ENCODE measurements around the gene MED13L.
"Not testable (repeated sequence)": the region's sequence is repeated elsewhere in the genome, so short reads cannot be mapped to it uniquely, and the experiment has no call there.

MED13L gene

DNA sequence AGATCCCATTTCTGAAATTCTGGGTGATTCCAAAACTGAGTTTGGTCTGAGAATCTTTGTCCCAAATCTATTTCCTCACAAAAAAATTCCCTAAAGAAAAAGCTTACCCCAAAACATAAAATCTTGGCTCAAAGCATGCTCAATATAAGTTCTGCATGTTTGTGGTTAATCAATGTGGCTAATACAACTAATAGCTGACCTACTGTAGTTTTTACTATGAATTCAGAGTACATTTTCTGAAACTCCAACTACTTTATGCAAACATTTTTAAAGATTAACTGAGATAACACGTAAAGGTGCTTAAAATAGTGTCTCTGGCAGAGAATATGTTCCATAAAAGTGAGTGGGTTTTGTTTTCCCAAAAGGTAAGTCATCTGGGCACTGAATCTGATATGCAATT, 133.1 kb downstream of the MED13L start:
- no peak for DNase-seq

- DNase-seq, result no peak
Observed at GRCh38 chr12:116143909-116144308, 133.6 kb downstream of the MED13L start.

DNA sequence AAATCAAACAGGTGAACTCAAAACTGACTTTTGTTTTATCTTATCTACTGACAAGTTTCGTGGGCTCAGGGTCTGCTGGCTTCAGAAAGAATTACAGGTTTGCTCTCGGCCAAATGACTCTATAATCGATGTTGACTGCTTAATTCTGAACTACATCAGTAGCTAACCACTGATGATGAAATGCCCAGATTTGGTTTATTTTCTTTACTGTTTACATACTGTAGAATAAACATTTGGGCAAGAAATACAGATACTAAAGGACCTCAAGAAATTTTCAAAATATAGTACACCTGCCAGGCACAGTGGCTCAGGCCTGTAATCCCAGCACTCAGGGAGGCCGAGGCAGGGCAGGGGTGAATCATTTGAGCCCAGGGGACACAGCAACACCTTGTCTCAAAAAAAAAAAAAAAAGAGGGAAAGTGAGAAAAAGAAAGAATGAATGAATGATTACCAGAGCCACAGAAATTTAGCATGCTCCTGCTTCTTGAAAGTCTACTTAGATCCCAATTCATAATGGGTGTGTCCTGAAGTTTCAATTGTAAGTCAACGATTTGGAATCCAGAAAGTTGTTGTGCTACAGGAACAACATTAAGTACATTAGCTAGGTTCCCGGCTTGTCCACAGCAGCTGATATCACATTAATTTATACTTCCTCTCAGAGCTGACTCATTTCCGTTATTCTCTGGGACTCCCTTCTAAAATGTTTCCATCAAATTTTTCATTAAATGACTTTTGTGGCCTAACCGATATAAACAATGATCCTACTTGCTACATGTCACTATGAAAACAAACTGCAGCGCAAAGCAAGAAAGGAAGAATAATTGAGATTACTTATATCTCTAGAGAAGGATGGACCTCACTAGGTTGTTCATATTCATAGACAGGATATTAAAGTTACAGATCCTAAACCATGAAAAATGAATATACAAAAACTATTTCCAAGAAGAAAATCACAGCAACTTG, 134.3 kb downstream of the MED13L start:
- no peak for DNase-seq

- no peak for DNase-seq
Observed at GRCh38 chr12:116141833-116142162, 135.7 kb downstream of the MED13L start.

GRCh38 chr12:116141110-116141832, 136.2 kb downstream of the MED13L start:
- DNase-seq, result no peak

DNA sequence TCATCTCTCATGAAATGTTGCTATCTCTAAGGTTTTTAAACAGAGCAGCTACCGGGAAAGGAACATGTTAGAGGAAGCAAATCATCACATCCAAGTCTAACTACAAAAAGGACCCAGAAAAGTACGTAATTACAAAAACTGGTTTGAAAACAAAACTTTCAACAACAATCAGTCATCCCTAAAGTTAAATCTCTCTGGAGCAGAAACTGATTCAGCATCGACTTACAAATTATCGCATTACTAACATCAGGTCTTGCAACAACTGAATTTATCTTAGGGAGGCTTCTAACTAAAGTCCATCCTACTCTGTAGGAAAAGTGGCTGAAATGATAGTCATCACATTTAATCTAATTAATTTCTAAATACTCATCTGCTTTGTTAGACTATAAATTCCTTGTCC, 137.0 kb downstream of the MED13L start:
- no peak for DNase-seq

DNA sequence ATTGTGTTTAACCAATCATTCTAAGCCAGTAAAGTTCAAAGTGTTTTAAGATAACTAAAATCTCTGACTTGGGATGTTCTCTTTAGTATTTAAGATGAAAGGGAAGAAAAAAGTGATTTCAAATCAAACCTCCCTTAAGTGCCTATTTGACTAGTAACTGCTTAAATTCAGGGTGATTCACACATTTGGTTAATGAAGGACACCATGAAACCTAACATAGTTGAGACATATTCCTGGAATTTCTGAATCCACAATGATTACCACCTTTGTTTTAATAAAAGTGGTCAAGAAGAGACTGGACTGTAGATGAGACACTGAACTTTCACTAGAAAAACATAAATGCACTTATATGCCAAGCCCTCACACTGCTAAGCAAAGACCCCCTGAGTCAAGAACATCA, 138.7 kb downstream of the MED13L start:
- DNase-seq, result no peak

- DNase-seq, result no peak
Observed at GRCh38 chr12:116138364-116138763, 139.1 kb downstream of the MED13L start.

GRCh38 chr12:116137318-116137717, 140.2 kb downstream of the MED13L start:
- DNase-seq, result no peak

GRCh38 chr12:116136340-116136739, 141.2 kb downstream of the MED13L start:
- DNase-seq, result no peak

DNA sequence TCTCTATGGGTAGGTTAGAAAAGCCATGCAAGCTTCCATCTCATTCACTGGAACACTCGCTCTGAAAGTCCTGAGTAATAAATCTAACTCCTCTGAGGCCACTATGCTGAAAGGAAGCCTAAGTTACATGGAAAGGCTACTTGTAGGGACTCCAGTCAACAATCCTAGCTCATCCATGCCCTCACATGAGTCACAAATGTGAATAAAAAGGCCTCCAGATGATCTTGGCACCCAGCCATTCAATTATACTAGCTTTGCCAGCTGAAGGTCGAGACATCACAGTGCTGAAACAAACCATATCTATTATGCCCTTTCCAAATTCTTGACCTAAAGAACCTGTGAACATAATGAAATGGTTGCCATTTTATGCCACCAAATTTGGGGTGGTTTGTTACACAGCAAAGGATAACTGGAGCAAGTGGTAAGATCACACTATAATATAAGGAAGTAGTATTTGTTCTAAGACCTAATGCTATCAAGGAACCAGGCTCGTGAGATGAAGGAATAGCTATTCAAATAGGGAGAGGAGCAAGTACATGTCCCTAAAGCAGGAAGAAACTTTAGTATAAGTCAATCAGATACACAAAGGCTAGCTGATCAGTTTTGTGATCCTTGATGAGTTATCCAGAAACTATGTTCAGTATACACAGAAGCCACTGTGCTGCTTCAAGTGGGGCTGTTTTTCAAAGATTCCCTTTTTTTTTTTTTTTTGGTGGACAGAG, 142.1 kb downstream of the MED13L start:
- DNase-seq, result no peak

GRCh38 chr12:116133636-116134214, 143.8 kb downstream of the MED13L start:
- no peak for DNase-seq

DNA sequence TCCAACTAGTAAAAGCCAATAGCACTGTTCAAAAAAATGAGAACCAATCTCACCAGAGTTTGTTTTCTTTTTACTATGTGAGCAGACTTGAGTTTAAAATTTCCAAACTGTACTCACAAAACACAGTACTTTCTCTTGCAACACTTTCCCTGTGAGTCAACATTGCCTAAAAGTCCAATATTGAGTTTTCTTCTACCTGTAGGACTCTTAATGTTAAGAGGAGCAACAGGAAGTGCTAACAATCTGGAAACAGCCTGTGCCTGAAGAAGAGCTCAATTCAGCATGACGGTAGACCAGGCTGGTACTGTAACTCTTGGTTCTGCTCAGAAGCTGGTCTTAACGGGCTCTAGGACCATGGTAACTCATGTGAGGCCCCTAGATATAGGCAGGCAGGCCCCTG, 144.3 kb downstream of the MED13L start:
- no peak for DNase-seq

- DNase-seq, result not testable (repeated sequence)
Observed at GRCh38 chr12:116131987-116132386, 145.5 kb downstream of the MED13L start.

- no peak for DNase-seq
Observed at GRCh38 chr12:116131176-116131575, 146.3 kb downstream of the MED13L start.

- no peak for DNase-seq
Observed at GRCh38 chr12:116130431-116130830, 147.1 kb downstream of the MED13L start.

DNA sequence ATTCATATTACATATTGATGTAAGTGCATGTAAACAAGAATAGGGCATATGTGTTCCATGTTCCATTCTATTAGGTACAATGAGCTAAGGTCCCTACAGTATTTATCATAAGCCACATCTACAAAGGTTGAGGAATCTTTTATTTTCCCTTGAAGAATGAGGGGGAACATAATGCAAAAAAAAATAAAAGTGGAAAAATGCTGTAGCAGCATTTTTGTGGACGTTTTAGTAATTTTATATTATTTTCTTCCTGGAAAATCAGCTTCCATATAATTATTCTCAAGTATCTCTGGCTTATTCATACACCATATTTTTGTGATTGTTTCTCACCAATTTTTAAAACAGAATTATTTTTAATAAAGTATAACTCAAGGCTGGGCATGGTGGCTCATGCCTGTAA, 148.7 kb downstream of the MED13L start:
- DNase-seq, result no peak

DNA sequence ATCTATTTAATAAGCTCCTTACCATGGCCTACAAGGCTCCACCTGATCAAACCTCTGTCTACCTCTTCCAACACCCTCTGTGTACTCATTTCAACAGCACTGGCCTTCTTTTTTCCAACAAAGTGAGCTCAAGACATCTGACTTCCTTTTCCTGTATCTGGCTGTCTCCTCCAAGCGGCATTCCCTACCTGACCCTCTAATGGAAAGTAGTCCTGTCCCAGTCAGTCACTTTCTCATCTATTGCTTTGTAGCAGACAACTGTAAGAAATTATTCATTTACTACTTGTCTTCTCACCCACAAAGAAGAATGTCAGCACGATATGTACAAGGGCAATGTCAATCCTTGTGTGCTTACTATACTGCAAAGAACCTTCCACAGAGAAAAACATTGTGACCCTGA, 149.6 kb downstream of the MED13L start:
- DNase-seq, result no peak

GRCh38 chr12:116126610-116127009, 150.9 kb downstream of the MED13L start:
- no peak for DNase-seq

GRCh38 chr12:116125956-116126566, 151.4 kb downstream of the MED13L start:
- no peak for DNase-seq

GRCh38 chr12:116125084-116125483, 152.4 kb downstream of the MED13L start:
- DNase-seq, result no peak

GRCh38 chr12:116123451-116124258, 153.8 kb downstream of the MED13L start:
- DNase-seq, result peak in 1 of 4 experiments; percentile 3
